Neural progenitor cell (in vitro differentiated cells): Measurements from ENCODE around the gene RAB42. TPM values are rescaled to one million over a fixed set of nuclear protein-coding genes. Genes with fewer than 3 reads are reported as not detected.
"Not testable (repeated sequence)": the region's sequence is repeated elsewhere in the genome, so short reads cannot be mapped to it uniquely, and the experiment has no call there.

Experiments
- DNase-seq: peaks from one replicate; pipeline ENCODE4 v3.0.0-alpha.2; 2016; ENCODE audit warnings: low spot score
- H2AFZ ChIP-seq: fragments of 200-600 bp; sonication (generic); replicated peaks from 2 replicates; pipeline ENCODE4 v1.6.1; 2016; ENCODE audit warnings: antibody characterized with exemption
- H3F3A ChIP-seq: fragments of 200-600 bp; sonication (generic); 2 replicates; pipeline ENCODE4 v1.6.1; 2016; ENCODE audit warnings: antibody characterized with exemption, low read depth
- H3K27ac ChIP-seq: fragments of 200-600 bp; sonication (generic); 2 replicates; pipeline ENCODE4 v1.5.1; 2016; ENCODE audit warnings: mild to moderate bottlenecking
- H3K27me3 ChIP-seq: fragments of 200-600 bp; sonication (generic); 2 replicates; pipeline ENCODE4 v1.6.1; 2016; ENCODE audit warnings: mild to moderate bottlenecking, moderate library complexity
- H3K36me3 ChIP-seq: fragments of 200-600 bp; sonication (generic); 2 replicates; pipeline ENCODE4 v1.5.1; 2016
- H3K4me1 ChIP-seq: fragments of 200-600 bp; sonication (generic); 2 replicates; pipeline ENCODE4 v1.6.1; 2016; ENCODE audit warnings: mixed run types
- H3K4me2 ChIP-seq: fragments of 200-600 bp; sonication (generic); 2 replicates; pipeline ENCODE4 v1.6.1; 2016
- H3K4me3 ChIP-seq: fragments of 200-600 bp; sonication (generic); 2 replicates; pipeline ENCODE4 v1.5.1; 2016
- H3K79me2 ChIP-seq: fragments of 200-600 bp; sonication (generic); 2 replicates; pipeline ENCODE4 v1.6.1; 2016; ENCODE audit warnings: low read depth
- H3K9ac ChIP-seq: fragments of 200-600 bp; sonication (generic); 2 replicates; pipeline ENCODE4 v1.6.1; 2016
- H3K9me3 ChIP-seq: fragments of 200-600 bp; sonication (generic); 2 replicates; pipeline ENCODE4 v1.5.1; 2016; ENCODE audit warnings: low read depth
- H4K20me1 ChIP-seq: fragments of 200-600 bp; sonication (generic); 2 replicates; pipeline ENCODE4 v1.6.1; 2016; ENCODE audit warnings: low read depth
- H3K27ac Mint-ChIP-seq: 3 replicates; pipeline ENCODE4 v1.8.0; 2021; ENCODE audit warnings: mixed read lengths
- H3K27me3 Mint-ChIP-seq: 2 replicates; pipeline ENCODE4 v1.8.0; 2022; ENCODE audit warnings: low read depth, mild to moderate bottlenecking, inconsistent platforms, moderate library complexity, mixed read lengths; ENCODE audit not compliant: insufficient read depth
- H3K36me3 Mint-ChIP-seq: 3 replicates; pipeline ENCODE4 v1.8.0; 2021; ENCODE audit warnings: mixed read lengths
- H3K4me1 Mint-ChIP-seq: 3 replicates; pipeline ENCODE4 v1.8.0; 2021; ENCODE audit warnings: mixed read lengths
- H3K4me3 Mint-ChIP-seq: 3 replicates; pipeline ENCODE4 v1.8.0; 2021; ENCODE audit warnings: mild to moderate bottlenecking, moderate library complexity, mixed read lengths
- H3K9me3 Mint-ChIP-seq: 3 replicates; pipeline ENCODE4 v1.8.0; 2020; ENCODE audit warnings: mixed read lengths
- EZH2 ChIP-seq: fragments of 200-600 bp; sonication (generic); IDR thresholded peaks from 2 replicates; pipeline ENCODE4 v1.6.1; 2017; ENCODE audit warnings: antibody characterized with exemption, mild to moderate bottlenecking, moderate library complexity
- EZH2phosphoT487 ChIP-seq: fragments of 200-600 bp; sonication (generic); IDR thresholded peaks from 2 replicates; pipeline ENCODE4 v1.6.1; 2017; ENCODE audit warnings: antibody characterized with exemption
- total RNA-seq: library from RNA; depleted of rRNA; stranded (reverse); fragments of >200 nt; gene quantifications from 2 replicates; pipeline ENCODE4 v1.2.3, GENCODE V29; 2015; ENCODE audit warnings: low replicate concordance
- TF ChIP-seq, protein P1 (sequence below): fragments of 200-600 bp; sonication (generic); IDR thresholded peaks from 2 replicates; pipeline ENCODE4 v1.5.1; 2017; ENCODE audit warnings: antibody characterized with exemption, mild to moderate bottlenecking

RAB42 gene
- total RNA-seq, 1 donor from 2014 or later = 2.2 TPM

GRCh38 chr1:28582248-28582615 lies 9.8 kb upstream of the RAB42 start:
- H3K27me3 Mint-ChIP-seq = peaks cover 13% of the 10 kb centered on the region
- TF ChIP-seq EZH2 (no peak), EZH2phosphoT487 (no peak)
- TF ChIP-seq, protein P1, sequence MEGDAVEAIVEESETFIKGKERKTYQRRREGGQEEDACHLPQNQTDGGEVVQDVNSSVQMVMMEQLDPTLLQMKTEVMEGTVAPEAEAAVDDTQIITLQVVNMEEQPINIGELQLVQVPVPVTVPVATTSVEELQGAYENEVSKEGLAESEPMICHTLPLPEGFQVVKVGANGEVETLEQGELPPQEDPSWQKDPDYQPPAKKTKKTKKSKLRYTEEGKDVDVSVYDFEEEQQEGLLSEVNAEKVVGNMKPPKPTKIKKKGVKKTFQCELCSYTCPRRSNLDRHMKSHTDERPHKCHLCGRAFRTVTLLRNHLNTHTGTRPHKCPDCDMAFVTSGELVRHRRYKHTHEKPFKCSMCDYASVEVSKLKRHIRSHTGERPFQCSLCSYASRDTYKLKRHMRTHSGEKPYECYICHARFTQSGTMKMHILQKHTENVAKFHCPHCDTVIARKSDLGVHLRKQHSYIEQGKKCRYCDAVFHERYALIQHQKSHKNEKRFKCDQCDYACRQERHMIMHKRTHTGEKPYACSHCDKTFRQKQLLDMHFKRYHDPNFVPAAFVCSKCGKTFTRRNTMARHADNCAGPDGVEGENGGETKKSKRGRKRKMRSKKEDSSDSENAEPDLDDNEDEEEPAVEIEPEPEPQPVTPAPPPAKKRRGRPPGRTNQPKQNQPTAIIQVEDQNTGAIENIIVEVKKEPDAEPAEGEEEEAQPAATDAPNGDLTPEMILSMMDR = no peak
- Histone ChIP-seq H2AFZ (peak overlapping the region; percentile 96), H3K4me1 (peaks cover 11% of the 10 kb centered on the region), H3K9ac (no peak overlapping the region), H3K36me3 (no peaks in the 10 kb centered on the region), H3K27me3 (peaks cover 14% of the 10 kb centered on the region), H4K20me1 (peaks cover 33% of the 10 kb centered on the region), H3K4me3 (peak overlapping the region; percentile 99), H3K9me3 (no peaks in the 10 kb centered on the region), H3K79me2 (peaks cover 25% of the 10 kb centered on the region), H3K4me2 (peak overlapping the region; percentile 99), H3K27ac (no peak overlapping the region), H3F3A (peaks cover 49% of the 10 kb centered on the region)
- peak overlapping the region; percentile 97 for H3K4me3 Mint-ChIP-seq
- H3K9me3 Mint-ChIP-seq = no peaks in the 10 kb centered on the region
- H3K27ac Mint-ChIP-seq = peak overlapping the region; percentile 81
- peaks cover 28% of the 10 kb centered on the region for H3K4me1 Mint-ChIP-seq
- DNase-seq = peak; percentile 27
- H3K36me3 Mint-ChIP-seq = peaks cover 25% of the 10 kb centered on the region

DNA sequence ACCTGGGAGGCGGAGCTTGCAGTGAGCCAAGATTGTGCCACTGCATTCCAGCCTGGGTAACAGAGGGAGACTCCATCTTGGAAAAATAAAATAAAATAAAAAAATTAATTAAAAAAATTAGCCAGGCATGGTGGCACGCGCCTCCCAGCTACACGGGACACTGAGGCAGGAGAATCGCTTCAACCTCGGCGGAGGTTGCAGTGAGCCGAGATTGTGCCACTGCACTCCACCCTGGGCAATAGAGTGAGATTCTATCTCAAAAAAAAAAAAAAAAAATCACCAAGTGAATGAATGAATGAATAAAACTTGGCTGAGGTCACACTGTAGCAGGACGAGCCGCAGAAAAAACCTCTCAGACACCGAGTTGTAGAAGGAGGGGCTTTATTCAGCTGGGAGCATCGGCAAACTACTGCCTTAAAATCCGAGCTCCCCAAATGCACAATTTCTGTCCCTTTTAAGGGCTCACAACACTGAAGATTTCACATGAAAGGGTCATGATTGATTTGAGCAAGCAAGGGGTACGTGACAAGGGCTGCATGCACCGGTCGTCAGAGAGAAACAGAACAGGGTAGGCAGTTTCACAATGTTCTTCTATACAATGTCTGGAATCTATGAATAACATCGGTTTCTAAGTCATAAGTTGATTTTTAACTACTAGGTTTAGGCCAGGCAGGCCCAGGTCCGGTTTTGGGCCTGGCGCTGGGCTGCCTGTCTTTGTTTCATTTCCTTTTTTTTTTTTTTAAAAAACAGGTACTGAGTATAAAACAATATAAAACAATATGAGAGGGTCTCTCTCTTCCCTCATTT lies 5.3 kb upstream of the RAB42 start:
- H3K9me3 ChIP-seq, H3K9me3 Mint-ChIP-seq, H2AFZ ChIP-seq, H3K27ac Mint-ChIP-seq, H3K4me2 ChIP-seq, H3K4me3 Mint-ChIP-seq, H3K27ac ChIP-seq, H3K4me1 ChIP-seq, H3K36me3 Mint-ChIP-seq, DNase-seq, H3K36me3 ChIP-seq, H4K20me1 ChIP-seq, H3K79me2 ChIP-seq, H3K4me3 ChIP-seq, H3K9ac ChIP-seq: not testable (repeated sequence)
- H3K27me3 Mint-ChIP-seq = peaks cover 10% of the 10 kb centered on the region
- Histone ChIP-seq H3F3A (peaks cover 19% of the 10 kb centered on the region), H3K27me3 (peaks cover 25% of the 10 kb centered on the region)
- peaks cover 19% of the 10 kb centered on the region for H3K4me1 Mint-ChIP-seq

GRCh38 chr1:28592321-28593071 lies 431 bp downstream of the RAB42 start:
- Mint-ChIP-seq H3K4me1 (peaks cover 13% of the 10 kb centered on the region), H3K4me3 (peak overlapping the region; percentile 88), H3K27me3 (peaks cover 3% of the 10 kb centered on the region), H3K36me3 (peaks cover 2% of the 10 kb centered on the region), H3K27ac (no peak overlapping the region), H3K9me3 (peaks cover 2% of the 10 kb centered on the region)
- Histone ChIP-seq H3K36me3 (no peaks in the 10 kb centered on the region), H3K4me1 (no peaks in the 10 kb centered on the region), H3K4me3 (peak overlapping the region; percentile 60), H3K4me2 (peak overlapping the region; percentile 76), H2AFZ (peak overlapping the region; percentile 98), H3K9me3 (no peaks in the 10 kb centered on the region), H3K27me3 (peaks cover 27% of the 10 kb centered on the region), H3K79me2 (no peaks in the 10 kb centered on the region), H3K27ac (no peak overlapping the region), H3K9ac (no peak overlapping the region), H3F3A (peaks cover 24% of the 10 kb centered on the region), H4K20me1 (no peaks in the 10 kb centered on the region)
- TF ChIP-seq EZH2phosphoT487 = peak; percentile 23
- TF ChIP-seq, protein P1 = no peak
- TF ChIP-seq EZH2 = no peak
- peak; percentile 73 for DNase-seq

DNA sequence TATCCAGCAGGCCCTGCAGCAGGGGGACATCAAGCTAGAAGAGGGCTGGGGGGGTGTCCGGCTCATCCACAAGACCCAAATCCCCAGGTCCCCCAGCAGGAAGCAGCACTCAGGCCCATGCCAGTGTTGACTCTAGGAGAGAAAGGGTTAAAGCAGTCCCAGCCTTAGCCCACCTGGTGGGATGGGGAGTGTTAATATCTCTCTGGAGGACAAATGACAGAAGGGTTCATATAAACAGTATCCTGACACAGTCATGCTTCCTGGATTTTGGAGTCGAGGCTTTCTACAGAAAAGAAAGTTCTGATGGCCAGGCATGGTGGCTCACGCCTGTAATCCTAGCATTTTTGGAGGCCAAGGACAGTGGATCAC lies 1.9 kb downstream of the RAB42 start:
- H4K20me1 ChIP-seq, H2AFZ ChIP-seq, H3K36me3 ChIP-seq, H3K79me2 ChIP-seq, H3K4me2 ChIP-seq, H3K27ac Mint-ChIP-seq, H3K9ac ChIP-seq, H3K9me3 ChIP-seq, H3K27ac ChIP-seq, H3K4me3 ChIP-seq, H3K27me3 Mint-ChIP-seq, H3K36me3 Mint-ChIP-seq, H3K4me1 ChIP-seq, H3K9me3 Mint-ChIP-seq, DNase-seq: not testable (repeated sequence)
- Mint-ChIP-seq H3K4me1 (peaks cover 13% of the 10 kb centered on the region), H3K4me3 (peak overlapping the region; percentile 35)
- peaks cover 27% of the 10 kb centered on the region for H3K27me3 ChIP-seq
- peaks cover 24% of the 10 kb centered on the region for H3F3A ChIP-seq

DNA sequence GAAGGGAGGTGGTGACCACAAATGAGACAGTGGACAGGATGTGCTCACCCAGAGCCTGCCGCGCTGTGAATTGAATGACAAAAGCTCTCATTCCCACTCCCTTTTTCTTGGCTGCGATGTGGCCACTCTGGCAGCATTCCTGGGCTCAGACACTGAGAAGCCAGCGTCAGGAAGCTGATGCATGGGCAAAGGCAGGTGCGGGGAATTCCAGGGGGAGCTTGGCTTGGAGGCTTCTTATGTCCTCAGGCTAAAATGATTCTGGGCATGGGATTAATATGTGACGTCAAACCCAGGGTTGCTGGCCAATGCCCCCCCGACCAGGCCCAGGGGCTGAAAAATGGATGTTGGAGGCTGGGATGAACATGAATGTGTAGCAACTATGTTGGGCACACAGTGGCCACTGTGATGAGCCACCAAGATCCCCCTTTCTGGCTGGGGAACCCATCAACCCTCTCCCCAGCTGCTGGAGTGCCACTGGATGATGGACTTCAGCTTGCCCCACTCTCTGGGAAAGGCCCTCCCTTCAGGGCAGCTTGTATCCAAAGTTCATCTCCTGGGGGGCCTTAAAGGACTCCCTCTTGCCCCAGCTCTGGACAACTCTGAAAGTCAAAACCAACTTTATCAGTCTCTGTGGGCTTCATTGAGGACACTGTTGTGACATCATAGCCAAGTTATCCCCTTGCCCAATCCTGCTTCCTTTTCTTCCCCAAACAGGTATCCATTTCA lies 2.8 kb downstream of the RAB42 start:
- H3K9me3 Mint-ChIP-seq, H3K4me1 ChIP-seq, H2AFZ ChIP-seq, H3K79me2 ChIP-seq, H3K4me3 ChIP-seq, H3K27ac Mint-ChIP-seq, H3K36me3 Mint-ChIP-seq, H3K9me3 ChIP-seq, H3K9ac ChIP-seq, H4K20me1 ChIP-seq, H3K4me2 ChIP-seq, H3K27ac ChIP-seq, H3K4me3 Mint-ChIP-seq, DNase-seq, H3K36me3 ChIP-seq, H3K27me3 Mint-ChIP-seq: not testable (repeated sequence)
- peaks cover 13% of the 10 kb centered on the region for H3K4me1 Mint-ChIP-seq
- Histone ChIP-seq H3K27me3 (peaks cover 27% of the 10 kb centered on the region), H3F3A (peaks cover 24% of the 10 kb centered on the region)
